ENCODE measurements around the gene ADGRD1.
"Not testable (repeated sequence)": the region's sequence is repeated elsewhere in the genome, so short reads cannot be mapped to it uniquely, and the experiment has no call there.

Gene ADGRD1

GRCh38 chr12:131128556-131128955 lies 174.8 kb downstream of the ADGRD1 start:
- DNase-seq: no peak

DNA sequence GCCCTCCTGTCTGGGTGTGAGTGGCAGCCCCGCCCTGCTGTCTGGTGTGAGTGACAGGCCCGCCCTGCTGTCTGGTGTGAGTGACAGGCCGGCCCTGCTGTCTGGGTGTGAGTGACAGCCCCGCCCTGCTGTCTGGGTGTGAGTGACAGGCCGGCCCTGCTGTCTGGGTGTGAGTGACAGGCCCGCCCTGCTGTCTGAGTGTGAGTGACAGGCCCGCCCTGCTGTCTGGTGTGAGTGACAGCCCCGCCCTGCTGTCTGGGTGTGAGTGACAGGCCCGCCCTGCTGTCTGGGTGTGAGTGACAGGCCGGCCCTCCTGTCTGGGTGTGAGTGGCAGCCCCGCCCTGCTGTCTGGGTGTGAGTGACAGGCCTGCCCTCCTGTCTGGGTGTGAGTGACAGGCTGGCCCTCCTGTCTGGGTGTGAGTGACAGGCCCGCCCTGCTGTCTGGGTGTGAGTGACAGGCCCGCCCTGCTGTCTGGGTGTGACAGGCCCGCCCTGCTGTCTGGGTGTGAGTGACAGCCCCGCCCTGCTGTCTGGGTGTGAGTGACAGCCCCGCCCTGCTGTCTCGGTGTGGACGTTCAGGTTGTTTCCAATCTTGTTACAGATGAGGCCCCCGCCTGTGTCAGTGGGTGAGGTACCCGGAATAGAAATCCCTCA lies 175.4 kb downstream of the ADGRD1 start:
- not testable (repeated sequence) for DNase-seq

- DNase-seq: no peak
Observed at GRCh38 chr12:131129839-131130238, 176.1 kb downstream of the ADGRD1 start.

GRCh38 chr12:131130311-131130911 lies 176.7 kb downstream of the ADGRD1 start:
- peak in 1 of 2 donors; percentile 10 for DNase-seq

DNA sequence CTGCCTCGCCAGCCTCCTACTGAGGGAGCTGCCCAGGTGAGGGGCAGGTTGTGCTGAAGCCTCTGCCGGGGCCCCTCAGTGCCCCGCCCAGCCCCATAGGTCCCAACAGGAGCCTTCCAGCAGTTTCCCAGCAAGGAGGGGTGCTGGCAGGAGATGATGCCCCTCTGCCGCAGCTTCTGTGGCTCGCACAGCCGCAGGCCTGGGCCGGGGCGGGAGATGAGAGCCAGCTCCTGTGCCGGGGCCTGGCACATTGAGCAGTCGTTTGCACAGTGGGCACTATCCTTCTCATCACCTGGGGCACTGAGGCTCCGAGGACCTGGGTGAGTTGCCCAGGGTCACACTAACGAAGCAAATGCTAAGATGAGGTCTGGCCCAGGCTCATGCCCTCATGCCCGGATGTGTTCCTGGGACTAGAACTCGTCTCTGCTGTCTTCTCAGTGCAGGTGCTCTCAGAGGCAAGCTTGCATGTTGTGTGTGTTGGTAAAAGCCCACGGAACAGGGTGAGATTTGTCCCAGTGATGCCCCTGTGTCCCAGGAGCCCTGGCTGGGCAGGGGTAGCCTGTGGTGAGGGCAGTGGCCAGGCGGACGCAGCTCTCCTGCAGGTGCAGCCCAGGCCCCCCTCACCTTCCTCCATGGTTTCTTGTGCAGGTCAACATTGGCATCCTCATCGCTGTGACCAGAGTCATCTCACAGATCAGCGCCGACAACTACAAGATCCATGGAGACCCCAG lies 177.5 kb downstream of the ADGRD1 start:
- no peak for DNase-seq

- DNase-seq: no peak
Observed at GRCh38 chr12:131131808-131132117, 178.1 kb downstream of the ADGRD1 start.

DNA sequence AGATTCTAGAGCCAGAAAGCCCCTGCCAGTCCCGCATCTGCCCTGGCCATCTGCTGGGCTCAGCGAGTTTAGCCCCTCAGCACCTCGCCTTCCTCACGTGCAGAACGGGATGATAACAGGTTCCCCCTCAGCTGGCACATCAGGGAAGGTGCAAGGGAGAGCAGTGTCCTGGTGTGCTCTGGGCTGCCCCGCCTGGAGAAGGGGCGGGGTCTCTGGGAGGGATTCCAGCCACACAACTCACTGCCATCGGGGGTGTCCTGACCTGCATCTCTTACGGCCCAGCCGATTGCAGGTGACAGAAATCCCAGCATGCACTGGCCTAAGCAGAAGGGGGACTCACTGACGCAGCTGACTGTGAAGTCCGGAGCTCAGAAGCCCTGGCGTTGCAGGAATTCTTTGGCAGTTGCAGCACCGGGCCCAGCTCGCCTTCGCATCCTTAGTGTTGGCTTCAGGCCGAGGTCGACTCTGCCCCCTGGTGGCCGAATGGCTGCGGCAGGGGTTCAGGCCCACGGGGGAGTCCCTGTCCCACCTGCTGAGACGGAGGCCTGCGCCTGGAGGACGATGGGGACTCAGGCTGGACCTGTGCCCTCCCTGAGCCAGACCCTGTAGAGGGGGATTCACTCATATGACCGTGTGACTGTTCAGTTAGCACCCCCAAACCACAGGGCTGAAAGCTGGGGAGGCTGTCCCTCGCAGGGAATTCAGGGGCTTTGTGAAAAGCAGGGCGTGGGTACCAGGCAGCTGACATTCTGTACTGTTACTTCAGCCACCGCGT lies 178.6 kb downstream of the ADGRD1 start:
- DNase-seq: peak; percentile 85 to 86

DNA sequence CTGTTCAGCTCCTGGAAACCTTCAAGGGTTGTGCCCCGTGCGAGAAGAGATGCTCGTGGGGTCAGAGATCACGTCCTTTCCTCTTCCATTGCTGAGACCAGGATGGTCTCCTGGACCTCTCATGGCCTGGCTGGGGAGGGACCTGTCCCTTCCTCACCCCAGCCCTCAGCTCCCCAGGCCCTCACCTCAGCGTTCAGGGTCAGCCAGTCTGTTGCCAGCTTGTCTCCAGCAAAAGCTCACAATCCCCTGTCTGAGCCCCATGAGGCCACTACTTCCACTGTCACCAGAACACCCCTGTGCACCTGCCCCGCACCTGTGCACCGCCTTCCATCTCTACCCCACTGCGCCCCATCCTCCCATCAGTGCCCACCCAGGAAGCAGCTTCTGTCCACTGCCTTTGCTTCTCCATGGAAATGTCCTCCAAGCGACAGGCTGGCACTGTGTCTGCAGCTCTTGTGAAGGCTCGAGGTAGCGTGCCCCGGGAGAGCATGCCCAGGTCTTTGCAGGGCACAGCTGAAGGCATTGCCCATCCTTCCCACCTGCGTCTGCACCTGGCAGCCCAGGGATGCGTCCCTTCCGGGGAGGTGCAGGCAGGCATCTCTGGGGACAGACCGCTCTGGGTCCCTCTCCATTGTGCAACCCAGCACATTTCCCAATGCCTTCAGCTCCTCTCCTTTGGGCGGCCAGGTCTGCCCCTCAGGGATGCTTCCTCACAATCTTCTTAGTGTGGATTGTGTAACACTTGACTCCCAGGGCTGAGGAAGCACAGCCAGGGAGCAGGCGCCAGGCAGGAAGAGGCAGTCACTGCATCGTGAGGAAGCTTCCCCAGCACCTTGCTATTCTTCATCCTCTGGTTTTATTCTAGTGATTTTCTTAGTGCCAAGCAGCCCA lies 179.6 kb downstream of the ADGRD1 start:
- DNase-seq: no peak

DNA sequence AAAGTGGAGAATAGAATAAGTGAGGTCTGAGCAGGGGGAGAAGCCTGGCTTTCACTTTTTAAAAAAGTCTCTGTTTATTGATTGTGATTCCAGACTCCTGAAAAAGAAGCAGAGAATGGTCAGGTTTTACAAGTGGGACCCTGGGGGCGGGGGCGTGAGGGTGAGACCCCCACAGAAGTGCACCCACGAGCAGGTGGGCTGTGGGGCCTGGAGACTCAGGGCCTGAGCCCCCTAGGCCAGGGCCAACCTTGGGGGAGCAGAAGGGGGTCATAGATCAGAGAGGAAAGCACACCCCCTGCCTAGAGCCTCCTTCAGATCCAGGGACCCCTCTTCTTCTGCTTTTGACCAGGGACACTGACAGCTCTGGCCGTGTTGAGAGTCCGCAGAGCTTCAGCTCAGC lies 180.3 kb downstream of the ADGRD1 start:
- DNase-seq: no peak

DNA sequence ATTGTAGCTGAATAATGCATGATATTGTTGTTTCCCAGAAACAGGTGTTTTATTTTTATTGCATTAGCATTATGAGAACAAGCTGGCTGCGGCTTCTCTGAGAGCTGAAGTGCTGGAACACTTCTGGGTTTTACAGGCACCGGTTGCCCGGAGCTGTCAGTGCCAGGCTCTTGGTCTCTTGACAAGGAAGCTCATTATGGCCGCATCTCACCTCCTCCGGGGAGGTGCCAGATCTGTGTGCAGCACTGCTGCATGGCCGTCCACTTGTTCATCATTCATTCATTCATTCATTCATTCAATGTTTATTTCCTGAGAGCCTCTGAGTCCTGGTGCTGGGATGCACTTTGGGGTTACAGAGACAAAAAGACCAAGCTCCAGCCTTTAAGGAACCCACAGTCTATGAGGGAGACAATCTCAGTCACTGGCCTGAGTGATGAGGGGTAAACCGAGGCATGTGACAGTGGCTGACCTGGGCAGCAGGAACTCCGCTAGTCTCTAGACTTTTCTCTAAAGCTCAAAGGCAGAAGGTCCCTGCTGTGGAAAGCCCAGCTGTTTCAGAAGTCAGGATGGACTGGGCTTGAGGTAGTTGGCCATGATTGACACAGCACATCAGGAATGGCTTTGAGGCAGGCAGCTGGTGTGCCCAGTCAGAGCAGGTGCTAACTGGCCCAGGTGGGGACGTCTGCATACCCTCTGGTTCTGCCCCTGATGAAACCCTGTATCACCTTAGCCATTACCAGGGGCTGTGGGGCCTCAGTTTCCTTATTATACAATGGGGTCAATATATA lies 181.0 kb downstream of the ADGRD1 start:
- DNase-seq: no peak

DNA sequence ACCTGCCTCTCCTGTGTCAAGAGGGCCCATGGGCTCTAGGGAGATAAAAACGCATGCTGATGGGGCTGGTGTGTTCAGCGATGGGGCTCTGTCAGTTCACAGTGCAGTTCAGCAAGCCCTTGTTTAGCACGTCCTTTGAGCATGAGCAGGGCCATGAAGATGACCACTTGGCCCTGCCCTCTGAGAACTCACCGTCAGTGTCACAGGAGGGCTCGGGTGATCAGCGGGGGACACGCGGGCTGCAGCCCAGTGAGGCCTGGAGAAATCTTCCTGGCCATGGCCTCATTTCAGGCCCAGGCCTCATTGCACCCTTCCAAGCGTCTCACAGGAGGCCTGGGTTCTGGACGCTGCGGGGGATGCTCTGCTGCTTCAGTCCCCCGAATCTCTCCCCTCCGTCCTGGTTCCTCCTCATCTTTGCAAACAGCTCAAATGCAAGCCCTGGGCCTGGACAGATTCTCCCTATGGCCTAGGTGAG lies 181.6 kb downstream of the ADGRD1 start:
- DNase-seq: no peak

DNA sequence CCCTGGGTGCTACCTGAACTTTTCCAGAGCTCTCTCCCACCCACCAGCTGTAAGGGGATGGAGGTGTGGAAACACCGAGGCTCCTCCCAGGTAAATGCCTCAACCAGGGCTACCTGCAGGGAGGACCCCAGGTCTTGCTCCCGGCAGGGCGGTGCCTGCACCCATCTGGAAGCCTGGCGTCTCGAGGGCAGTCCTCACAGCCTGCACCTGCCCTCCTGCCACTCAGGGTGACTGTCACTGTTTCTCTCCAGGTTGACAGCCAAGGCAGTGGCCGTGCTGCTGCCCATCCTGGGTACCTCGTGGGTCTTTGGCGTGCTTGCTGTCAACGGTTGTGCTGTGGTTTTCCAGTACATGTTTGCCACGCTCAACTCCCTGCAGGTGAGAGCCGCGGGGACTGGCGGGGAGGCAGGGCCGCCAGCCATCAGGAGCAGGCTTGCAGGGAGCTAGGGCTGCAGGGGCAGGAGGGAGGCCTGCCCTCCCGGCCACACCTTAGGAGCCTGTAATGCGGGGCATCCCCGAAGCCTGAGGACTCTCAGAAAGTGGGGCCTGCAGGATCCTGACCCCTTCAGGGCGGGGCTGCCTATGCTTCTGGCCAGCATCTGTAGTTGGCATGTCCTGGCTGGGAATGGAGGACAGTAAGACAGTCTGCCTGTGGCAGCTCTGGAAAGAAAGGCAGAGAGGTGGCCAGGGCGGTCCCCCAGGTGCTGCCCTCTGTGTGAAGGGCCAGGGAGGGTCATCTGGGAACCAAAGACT lies 182.3 kb downstream of the ADGRD1 start:
- no peak for DNase-seq

DNA sequence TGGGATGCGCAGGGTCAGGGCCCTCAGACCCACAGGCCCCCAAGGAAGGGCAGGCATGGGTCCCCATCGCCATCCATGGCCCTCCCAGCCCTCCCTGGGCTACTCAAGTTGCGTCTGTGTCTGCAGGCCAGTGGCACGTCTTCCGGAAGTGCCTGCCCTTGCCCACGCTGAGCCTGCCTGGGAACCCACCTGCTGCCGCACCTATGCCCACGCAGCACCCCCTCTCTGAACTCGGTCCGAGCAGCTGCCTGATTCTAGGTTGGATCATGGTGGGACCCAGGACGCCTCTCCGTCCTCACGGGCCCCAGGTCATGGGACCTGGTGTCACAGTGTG lies 182.8 kb downstream of the ADGRD1 start:
- peak in 1 of 2 donors; percentile 7 for DNase-seq

- DNase-seq: no peak
Observed at GRCh38 chr12:131137009-131137835, 183.5 kb downstream of the ADGRD1 start.

- DNase-seq: no peak
Observed at GRCh38 chr12:131137836-131138637, 184.3 kb downstream of the ADGRD1 start.

GRCh38 chr12:131138638-131139362 lies 185.1 kb downstream of the ADGRD1 start:
- DNase-seq: no peak

DNA sequence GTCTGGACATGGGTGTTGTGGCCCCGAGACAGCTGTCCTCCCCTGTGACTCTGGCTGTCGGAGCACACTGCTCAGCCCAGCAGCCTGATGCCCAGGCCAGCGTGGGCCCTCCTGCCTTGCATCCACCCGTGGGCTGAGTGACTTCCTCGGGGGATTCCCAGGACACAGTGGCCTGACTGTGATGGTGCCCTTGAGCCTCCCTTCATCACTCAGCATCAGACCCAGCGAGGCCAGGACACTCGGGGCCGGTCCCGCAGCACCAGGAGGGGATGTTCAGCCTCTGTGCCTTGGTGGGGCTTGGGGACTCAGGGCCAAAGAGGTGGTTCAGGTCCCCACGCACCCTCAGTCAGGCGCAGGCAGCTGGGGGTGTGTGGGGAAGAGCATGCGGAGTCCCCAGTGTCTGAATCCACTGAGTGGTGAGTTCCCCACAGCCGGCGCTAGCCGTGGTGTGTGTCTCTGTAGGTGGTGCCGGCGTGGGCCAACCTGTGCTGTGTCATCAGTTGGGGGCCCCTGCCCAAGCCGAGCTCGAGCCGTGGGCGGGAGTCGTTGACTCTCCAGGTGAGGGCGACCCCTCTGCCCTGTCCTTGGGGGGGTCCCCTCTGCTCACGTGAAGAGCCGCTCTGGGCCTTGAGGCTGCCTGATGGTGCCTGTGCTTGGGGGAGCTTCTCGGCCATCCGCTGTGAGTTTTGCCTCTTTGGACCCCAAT lies 185.8 kb downstream of the ADGRD1 start:
- DNase-seq: no peak

DNA sequence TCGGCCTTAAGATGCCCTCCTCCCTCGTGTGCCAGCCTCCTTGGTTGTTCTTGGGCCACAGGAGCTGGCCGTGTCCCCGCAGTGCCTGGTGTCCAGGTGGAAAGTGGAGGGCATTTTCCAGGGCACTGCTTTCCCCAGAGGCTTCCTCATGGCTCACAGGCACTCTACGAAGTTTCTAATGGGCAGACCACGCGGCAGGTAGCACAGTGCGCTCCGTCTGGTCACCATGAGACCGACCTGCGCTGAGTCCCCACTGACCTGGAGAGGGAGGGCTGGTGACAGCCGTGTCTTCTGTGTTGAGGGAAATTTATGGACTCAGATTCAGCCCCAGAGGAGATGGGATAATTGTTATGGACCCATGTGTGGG lies 186.3 kb downstream of the ADGRD1 start:
- DNase-seq: no peak

Data from stimulated activated CD4-positive, alpha-beta T cell treated with anti-CD3 and anti-CD28 coated beads, Interleukin-2, amount 100 ng/mL, for 24 hours (primary cell).